ENCODE data around the gene PPM1H.

PPM1H gene

DNA sequence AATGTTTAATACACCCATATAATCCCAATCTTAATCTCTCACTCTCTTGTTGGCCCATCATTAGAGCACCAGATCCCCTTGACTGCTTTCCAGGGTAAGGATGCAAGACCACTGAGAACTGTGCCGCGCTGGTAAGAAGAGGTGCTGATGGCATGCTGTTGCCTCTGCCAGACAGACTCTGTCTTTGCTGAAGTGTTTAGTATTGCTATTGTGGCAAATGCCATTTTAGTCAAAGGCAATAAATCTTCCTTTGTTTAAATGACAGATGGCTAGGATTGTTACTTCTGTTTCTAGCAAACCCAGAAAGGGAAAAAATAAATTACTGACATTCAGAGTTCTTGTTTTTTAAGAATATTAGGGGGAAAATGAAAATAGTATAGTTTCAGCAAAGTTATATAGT, 316.0 kb downstream of the PPM1H start:
- DNase-seq, result no peak

DNA sequence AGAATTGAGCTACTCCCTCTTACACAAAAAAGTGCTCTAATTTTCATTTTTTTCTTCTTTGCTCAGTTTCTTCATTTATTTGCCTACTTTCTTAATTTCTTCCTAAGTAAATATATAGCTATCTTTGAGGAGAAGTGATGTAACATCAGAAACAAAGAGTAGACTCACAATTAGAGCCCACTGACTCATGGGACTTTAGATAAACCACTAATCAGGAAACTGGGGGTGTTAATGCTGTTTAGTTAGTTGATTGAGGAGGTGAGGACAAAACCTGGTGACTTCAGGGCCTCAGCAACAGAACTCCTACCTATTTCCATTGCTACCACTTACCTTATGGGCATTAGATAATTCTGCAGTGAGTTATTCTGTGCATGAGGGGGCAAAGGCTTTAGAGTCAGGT, 316.6 kb downstream of the PPM1H start:
- DNase-seq, result no peak

DNA sequence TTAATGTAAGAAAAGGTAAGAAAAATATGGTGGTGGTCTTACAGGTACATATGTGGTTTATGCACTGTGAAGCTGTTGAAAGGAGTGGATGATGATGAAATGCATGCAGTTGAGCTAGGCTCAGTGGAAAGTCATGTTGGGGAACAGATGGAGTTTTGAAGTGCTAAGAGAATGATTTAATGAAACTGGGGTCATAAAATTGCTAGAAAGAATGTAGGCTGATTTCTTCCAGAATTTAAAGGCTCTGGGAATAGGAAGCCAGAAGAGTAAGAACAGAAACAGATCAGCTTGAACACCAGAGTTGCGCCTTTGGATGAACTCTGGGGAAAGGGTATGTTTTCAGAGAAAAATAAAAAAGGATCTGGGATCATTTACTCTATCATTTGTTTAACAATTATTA, 321.9 kb downstream of the PPM1H start:
- no peak for DNase-seq

DNA sequence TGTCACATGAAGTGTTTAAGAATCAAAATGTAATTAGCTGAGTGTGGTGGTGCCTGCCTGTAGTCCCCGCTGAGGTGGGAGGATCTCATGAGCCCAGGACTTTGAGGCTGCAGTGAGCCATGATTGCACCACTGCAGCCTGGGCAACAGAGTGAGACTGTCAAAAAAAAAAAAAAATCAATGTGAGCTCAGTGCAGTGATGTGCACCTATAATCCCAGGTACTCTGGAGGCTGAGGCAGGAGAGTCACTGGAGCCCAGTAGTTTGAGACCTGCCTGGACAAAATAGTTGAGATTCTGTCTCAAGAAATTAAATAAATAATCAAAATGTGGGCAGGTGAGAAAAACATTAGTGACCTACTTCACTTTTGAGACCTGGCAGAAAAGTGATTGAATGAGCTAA, 328.3 kb downstream of the PPM1H start:
- no peak for DNase-seq

DNA sequence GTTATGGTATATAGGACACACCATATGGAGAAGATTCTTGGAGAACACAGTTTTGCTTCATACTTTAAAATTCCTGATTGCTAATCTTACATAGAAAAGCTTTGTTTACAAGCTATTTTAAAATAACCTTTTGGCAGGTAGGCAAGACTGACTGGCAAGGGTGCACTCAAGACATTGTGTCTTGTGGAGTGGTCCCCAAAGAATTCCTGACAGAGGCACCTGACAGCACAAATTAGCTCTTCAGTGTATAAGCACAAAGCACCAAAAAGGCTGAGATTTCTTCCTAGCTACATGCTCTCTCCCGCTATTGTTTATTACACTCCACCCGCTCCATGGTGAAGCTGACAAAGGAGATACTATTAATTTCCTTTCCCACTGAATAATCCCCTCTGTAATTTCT, 329.0 kb downstream of the PPM1H start:
- DNase-seq, result no peak

DNA sequence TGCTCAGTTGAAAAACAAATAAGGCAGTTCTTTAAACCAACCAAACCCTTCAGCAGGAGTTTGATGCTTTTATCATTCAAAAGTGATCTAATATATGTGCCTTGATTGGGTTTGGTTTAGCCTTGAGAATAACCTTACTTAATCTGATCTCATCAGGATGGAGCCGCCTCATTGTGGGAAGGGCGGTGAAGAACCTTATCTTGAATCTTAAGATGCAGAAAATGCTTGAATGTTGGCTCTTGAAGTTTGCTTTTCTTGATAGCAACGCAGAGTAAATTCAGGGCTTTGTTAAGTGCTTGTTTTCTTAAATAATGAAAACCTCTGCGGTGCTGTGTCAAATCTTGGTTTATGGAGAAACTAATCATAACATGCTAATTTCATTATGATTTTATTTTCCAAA, 330.1 kb downstream of the PPM1H start:
- DNase-seq, result no peak

DNA sequence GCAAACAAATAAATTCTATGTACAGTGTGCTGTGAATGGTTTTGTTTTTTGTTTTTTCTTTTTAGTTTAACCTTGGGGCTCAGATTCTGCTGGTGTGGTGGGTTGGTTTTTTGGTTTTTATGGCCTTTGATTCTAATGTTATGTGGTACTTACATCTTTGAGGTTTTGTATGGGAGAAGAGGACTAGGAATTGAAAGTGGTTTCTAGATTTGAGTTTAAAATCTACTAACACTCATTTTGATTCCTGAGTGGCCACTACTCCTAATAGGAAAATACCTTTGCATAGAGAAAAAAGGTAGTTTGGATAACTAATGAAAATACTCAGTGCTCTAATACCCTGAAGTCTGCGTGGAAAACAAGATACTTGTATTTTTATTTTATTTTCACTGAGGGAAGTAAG, 330.6 kb downstream of the PPM1H start:
- no peak for DNase-seq

DNA sequence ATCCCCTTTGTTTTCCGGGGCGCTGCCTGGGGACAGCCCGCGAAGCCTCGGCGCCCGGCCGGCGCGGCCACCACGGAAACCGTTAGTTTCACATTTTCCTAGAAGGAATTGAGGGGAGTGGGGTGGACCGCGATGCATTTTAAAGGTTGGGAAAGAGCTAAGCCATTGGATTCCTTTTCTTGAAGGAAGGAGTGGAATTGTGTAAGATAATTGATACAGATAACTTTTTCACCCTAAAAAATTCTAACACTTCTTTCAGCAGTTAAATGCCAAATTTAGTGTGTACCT, 331.2 kb downstream of the PPM1H start:
- DNase-seq, result no peak

DNA sequence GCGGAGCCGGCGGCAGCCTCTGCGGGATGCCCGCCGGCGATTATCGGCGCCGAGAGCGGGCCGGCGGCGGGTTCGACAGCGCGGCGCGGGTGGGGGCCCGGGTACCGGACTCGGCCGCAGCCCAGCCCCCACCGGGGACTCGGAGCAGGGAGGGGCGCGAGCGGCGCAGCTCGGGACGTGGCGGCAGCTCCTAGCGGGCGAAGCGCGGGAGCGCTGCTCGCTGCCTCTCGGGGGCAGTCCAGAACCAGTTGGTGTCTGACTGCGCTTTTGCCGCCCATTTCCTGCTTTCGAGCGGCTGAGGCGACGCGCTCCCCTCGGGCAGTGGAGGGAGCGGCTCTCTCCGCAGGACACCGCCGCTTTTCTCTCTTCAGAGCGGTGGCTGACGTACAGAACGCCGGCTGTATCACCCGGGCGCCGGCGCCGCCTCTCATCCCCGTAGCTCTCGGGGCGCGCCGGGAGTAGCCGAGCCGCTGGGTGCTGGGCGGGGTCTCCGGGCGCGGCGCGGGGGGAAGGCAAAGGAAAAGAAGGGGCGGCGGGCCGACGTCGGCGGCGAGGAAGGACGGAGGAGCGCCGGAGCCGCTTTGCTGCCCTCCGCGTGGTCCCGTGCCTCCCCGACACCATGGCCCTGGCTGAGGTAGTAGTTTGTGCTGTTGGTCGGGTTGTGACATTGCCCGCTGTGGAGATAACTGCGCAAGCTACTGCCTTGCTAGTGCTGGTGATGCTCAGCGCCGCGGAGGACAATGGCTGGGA, 331.7 kb downstream of the PPM1H start:
- DNase-seq, result peak; percentile 40 to 95 (median 84)

DNA sequence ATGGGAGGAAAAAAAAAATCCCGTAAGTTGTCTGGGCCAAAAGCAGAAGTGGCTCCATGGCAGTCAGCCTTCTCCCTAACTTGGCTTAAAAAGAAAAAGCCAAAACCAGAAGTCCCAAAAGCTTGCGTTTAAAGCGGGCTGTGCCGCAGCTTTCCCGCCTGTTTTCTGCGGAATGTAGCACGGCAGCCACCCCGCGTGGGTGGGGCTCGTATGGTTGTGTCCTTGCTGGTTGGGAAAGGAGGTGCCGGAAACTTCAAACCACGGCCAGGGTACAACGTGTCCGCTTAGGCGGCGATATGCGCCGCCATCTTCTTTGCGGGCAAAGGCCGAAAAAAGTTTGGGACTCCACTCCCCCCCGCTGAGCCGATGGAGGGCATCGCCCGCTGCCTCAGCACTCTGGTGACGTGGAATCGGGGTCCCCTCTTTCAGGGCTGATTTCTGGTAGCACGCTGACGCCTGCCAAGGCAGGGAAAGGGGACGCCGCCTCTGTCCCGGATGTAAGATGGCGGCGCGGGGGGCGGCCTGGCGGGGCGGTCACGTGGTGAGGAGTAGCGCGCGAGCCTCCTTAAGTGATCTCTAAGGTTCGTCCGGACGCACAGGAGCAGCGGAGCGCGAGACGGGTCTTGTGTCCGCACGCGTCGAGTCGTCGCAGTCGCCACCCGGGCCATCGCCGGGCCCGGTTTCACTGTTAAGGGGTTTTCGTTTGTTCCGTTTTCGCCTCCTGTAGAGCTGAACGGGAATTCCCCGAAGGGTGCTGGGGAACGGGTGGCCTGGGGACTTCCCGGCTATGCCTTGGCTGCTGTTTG, 332.5 kb downstream of the PPM1H start:
- DNase-seq, result peak; percentile 49 to 95 (median 83)

DNA sequence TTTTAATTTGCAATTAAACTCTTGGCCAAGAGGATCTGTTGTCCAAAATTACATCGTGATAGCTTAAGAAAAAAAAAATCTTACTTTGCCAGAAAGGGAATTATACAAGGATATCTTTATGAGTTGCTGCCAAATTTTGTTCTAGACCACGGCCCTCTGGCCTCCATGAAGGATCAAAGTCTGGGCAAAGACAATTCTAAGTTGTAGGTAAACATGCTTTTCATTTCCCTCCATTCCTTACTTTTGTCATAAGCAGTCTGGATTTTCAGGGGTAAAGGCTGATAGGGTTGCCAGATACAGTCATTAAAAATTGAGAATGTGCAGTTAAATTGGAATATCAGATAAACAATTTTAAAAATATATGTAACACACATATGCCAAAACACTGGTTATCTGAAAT, 333.2 kb downstream of the PPM1H start:
- DNase-seq, result no peak

DNA sequence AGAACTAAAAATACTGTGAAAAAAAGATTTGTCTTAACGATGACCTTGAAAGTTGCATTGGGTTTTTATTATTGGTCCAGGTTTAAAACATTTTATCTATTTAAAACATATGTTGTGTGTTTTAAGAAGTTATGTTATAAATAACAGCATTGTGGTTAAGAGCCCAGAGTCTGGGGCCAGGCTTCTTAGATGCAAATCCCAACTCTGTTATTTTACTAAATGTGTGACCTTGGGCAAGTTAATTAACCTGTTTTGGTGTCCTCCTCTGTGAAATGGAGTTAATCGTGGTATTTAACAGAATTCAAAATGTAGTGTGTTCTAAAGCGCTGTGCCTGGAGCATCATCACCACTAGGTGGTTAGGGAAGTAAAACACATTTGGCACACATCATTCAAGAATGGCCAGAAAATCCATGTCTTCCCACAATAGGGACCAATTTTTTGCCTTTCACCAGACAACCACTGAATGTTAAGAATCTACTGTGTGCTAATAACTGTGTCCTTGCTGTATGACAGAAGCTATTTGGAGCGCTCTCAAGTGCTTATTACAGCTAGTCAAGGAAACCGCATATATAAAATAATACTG, 335.0 kb downstream of the PPM1H start:
- no peak for DNase-seq

DNA sequence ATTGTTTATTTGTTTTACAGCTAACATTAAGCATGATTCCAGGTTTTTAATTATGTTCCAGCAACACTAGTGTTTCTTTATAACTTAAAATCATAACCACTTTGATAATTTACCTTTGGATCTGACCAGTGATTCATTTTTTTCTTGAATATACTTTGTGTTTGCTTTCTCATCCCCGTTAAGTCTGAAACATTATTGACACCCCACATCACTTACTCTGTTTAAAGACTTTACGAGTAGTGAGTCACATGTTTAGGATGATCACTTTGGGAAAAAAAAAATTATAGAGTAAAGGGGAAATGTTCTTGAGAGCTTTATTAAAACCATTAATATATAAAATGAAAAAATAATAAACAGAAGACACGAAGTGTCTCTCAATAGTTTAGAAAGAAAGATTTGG, 336.1 kb downstream of the PPM1H start:
- DNase-seq, result no peak

DNA sequence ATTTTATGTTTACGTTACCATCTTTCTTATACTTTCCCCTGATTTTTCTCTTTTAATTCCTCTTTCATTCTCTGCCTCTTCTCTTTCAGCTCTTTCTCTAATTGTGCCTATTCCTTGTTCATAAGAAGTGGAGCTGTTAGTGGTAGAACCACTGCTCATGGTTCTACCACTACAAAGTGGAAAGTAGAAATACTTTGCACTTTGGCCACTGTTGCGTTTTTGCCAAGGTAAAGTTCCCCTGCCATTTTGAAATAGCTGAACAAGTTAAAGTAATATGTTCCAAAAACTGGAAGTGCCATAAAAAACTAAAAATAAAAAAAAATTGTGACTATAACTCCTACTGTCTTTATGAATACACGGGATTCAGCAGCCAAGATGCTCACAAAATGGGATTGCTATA, 337.7 kb downstream of the PPM1H start:
- DNase-seq, result no peak
